Activated CD4-positive, alpha-beta T cell treated with anti-CD3 and anti-CD28 coated beads, Interleukin-2, amount 10 ng/mL, durations not matched to agents 7 days and 5 days (primary cell): ENCODE measurements around the gene TBK1. TPM values are rescaled to one million over a fixed set of nuclear protein-coding genes. Genes with fewer than 3 reads are reported as not detected.
A peak's percentile ranks its signal among the peaks of the same experiment; 100 is the strongest.

Experiments
- CTCF ChIA-PET: fragments of 350-600 bp; sonication (Branson Sonifier 250); formaldehyde crosslinking; loops from one replicate; lab custom pipeline; 2021; ENCODE audit warnings: antibody characterized with exemption; lab: Charles Lee
- POLR2A ChIA-PET: fragments of 350-600 bp; sonication (Branson Sonifier 250); formaldehyde crosslinking; loops from one replicate; lab custom pipeline; 2021; ENCODE audit warnings: antibody characterized with exemption; lab: Charles Lee
- DNase-seq: peaks from one replicate; pipeline ENCODE4 v3.0.0-alpha.2; 2020
- H3K27ac Mint-ChIP-seq: one replicate; pipeline ENCODE4 v1.8.0; 2021; ENCODE audit warnings: mild to moderate bottlenecking, moderate library complexity, mixed read lengths
- H3K27me3 Mint-ChIP-seq: one replicate; pipeline ENCODE4 v1.8.0; 2021; ENCODE audit warnings: mixed read lengths
- H3K36me3 Mint-ChIP-seq: one replicate; pipeline ENCODE4 v1.8.0; 2021; ENCODE audit warnings: low read depth, mixed read lengths
- H3K4me1 Mint-ChIP-seq: one replicate; pipeline ENCODE4 v1.8.0; 2021; ENCODE audit warnings: mixed read lengths
- H3K4me3 Mint-ChIP-seq: one replicate; pipeline ENCODE4 v1.8.0; 2021; ENCODE audit warnings: mild to moderate bottlenecking, moderate library complexity, mixed read lengths
- H3K9me3 Mint-ChIP-seq: one replicate; pipeline ENCODE4 v1.8.0; 2021; ENCODE audit warnings: mixed read lengths
- total RNA-seq, 2 experiments: library from RNA; stranded (reverse); gene quantifications; one replicate each; pipeline ENCODE4 v1.2.3, GENCODE V29; 2021

Gene TBK1
- total RNA-seq, 2 experiments from 2014 or later: 22.7 to 24.1 TPM

DNA sequence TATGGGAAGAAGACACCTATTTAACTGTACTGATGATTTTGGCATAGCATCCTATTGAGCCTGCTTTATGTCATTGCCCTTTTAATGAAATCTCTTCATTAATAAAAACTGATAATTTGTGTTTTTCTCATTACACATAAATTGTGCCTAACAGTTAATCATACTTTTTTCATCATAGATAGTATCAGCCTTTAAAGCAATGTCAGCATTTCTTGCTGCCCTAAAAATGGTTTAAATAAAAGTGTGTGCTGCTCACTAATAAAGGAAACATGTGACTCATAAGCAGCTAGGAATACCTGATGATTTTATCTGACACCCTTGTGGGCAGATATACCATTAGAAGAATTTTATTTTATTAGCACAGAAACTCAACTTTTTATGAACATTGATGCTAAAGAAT, 26.7 kb downstream of the TBK1 start:
- H3K4me1 Mint-ChIP-seq: no peaks in the 10 kb centered on the region
- H3K27me3 Mint-ChIP-seq: no peaks in the 10 kb centered on the region
- ChIA-PET POLR2A (no interaction called here), CTCF (no interaction called here)
- H3K9me3 Mint-ChIP-seq: peaks cover 15% of the 10 kb centered on the region
- H3K27ac Mint-ChIP-seq: no peak overlapping the region
- H3K36me3 Mint-ChIP-seq: peaks cover 50% of the 10 kb centered on the region
- DNase-seq: no peak
- no peak overlapping the region for H3K4me3 Mint-ChIP-seq

GRCh38 chr12:64480148-64480547, 28.2 kb downstream of the TBK1 start:
- DNase-seq: no peak
- CTCF ChIA-PET: no interaction called here
- Mint-ChIP-seq H3K4me1 (no peaks in the 10 kb centered on the region), H3K4me3 (no peak overlapping the region), H3K36me3 (peaks cover 43% of the 10 kb centered on the region), H3K9me3 (peaks cover 15% of the 10 kb centered on the region), H3K27ac (no peak overlapping the region), H3K27me3 (no peaks in the 10 kb centered on the region)
- POLR2A ChIA-PET: no interaction called here

DNA sequence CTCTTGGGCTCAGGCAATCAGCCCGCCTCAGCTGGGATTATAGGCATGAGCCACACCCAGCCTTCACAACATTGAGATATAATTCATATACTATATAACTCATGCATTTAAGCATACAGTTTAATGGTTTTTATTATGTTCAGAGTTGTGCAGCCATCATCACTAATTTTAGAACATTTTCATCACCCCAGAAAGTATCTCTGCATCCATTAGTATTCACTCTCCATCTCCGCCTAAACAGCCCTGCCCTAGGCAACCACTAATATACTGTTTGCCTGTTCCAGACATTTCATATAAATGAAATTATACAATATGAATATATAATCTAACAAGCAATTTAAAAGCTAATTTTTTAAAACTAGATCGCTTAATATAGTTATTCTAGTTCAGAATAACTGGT, 34.7 kb downstream of the TBK1 start:
- DNase-seq: no peak
- no peak overlapping the region for H3K4me3 Mint-ChIP-seq
- no peaks in the 10 kb centered on the region for H3K27me3 Mint-ChIP-seq
- H3K36me3 Mint-ChIP-seq: peaks cover 35% of the 10 kb centered on the region
- CTCF ChIA-PET: no interaction called here
- POLR2A ChIA-PET: no interaction called here
- peaks cover 8% of the 10 kb centered on the region for H3K4me1 Mint-ChIP-seq
- no peak overlapping the region for H3K27ac Mint-ChIP-seq
- no peaks in the 10 kb centered on the region for H3K9me3 Mint-ChIP-seq

DNA sequence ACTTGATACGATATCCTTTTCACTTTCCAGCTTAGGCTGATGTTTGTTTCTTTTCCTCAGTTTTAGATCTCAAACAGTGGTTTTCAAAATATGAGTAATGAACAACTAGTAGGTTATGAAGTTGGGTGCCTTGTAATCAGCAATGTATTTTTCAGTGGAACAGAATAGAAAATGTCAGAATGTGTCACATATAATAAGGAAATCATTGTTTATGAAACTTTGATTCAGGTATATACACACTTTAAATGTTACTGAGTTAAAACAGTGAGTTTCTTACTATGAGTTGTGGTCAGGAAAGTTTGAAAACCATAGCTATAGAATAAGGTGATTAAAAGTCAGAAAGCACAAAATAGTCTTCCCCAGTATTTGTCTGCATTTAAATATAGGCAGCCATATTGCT, 39.8 kb downstream of the TBK1 start:
- peak overlapping the region; percentile 60 for H3K27ac Mint-ChIP-seq
- POLR2A ChIA-PET: no interaction called here
- no peak overlapping the region for H3K4me3 Mint-ChIP-seq

DNA sequence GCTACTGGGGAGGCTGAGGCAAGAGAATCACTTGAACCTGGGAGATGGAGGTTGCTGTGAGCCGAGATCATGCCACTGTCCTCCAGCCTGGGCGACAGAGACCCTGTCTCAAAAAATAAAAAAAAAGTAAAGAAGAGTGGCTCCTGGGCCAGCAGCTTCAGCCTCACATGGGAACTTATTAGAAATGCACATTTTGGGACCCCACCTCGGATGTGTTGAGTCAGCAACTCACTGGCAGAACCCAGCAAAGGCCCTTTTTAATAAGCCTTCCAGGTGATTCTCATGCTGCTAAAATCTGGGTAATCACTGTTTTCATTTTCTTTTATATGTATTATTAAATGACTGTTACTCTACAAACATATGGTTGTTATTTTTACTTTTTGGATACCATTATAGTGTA, 41.6 kb downstream of the TBK1 start:
- peaks cover 43% of the 10 kb centered on the region for H3K36me3 Mint-ChIP-seq
- ChIA-PET POLR2A (no interaction called here), CTCF (interaction anchor here (0.6 kb wide), 1 partner anchor 151 kb away, joined by 3 read pairs; no protein-coding TSS in a partner anchor)
- H3K9me3 Mint-ChIP-seq: no peaks in the 10 kb centered on the region
- DNase-seq: no peak
- no peak overlapping the region for H3K27ac Mint-ChIP-seq
- no peak overlapping the region for H3K4me3 Mint-ChIP-seq
- H3K27me3 Mint-ChIP-seq: no peaks in the 10 kb centered on the region
- peaks cover 18% of the 10 kb centered on the region for H3K4me1 Mint-ChIP-seq

More for the DNA sequence above, 39.8 kb downstream of the TBK1 start:
- Mint-ChIP-seq H3K4me1 (peaks cover 19% of the 10 kb centered on the region), H3K27me3 (no peaks in the 10 kb centered on the region), H3K9me3 (no peaks in the 10 kb centered on the region), H3K36me3 (peaks cover 38% of the 10 kb centered on the region)
- CTCF ChIA-PET: interaction anchor here (0.8 to 1.0 kb wide), 2 partner anchors 15 to 16 kb away, joined by 3 to 4 read pairs; no protein-coding TSS in a partner anchor
- DNase-seq: no peak

- Mint-ChIP-seq H3K4me1 (peaks cover 13% of the 10 kb centered on the region), H3K36me3 (peaks cover 45% of the 10 kb centered on the region), H3K27me3 (no peaks in the 10 kb centered on the region), H3K27ac (peak overlapping the region; percentile 19), H3K4me3 (no peak overlapping the region), H3K9me3 (no peaks in the 10 kb centered on the region)
- DNase-seq: no peak
- ChIA-PET CTCF (interaction anchor here (0.6 kb wide), 1 partner anchor 631 kb away, joined by 3 read pairs; no protein-coding TSS in a partner anchor), POLR2A (no interaction called here)
These were observed 43.2 kb downstream of the TBK1 start for GRCh38 chr12:64494998-64495729.

DNA sequence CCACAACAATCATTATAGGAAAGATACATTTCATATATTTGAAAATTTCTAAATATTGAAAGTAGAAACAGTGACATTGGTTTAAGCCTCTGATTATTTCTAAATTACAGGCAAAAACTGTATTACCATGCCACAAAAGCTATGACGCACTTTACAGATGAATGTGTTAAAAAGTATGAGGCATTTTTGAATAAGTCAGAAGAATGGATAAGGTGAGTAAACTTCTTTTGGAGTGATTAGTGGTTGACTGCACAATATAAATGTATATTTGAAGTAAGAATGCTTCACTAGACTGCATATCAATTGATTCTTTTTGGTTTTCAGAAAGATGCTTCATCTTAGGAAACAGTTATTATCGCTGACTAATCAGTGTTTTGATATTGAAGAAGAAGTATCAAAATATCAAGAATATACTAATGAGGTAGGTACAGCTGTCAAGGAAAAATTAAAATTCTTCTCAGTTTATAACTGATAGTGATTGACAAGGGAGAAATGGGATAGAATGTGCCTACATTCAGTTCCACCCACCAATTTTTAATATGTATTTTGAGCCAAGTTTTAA, 45.0 kb downstream of the TBK1 start:
- DNase-seq: no peak
- Mint-ChIP-seq H3K27ac (no peak overlapping the region), H3K9me3 (no peaks in the 10 kb centered on the region), H3K27me3 (no peaks in the 10 kb centered on the region), H3K4me3 (no peak overlapping the region), H3K4me1 (peaks cover 8% of the 10 kb centered on the region), H3K36me3 (peaks cover 43% of the 10 kb centered on the region)
- ChIA-PET POLR2A (no interaction called here), CTCF (no interaction called here)

- ChIA-PET CTCF (interaction anchor here (0.6 kb wide), 1 partner anchor 283 kb away, joined by 3 read pairs; no protein-coding TSS in a partner anchor), POLR2A (no interaction called here)
- peaks cover 43% of the 10 kb centered on the region for H3K36me3 Mint-ChIP-seq
- no peak for DNase-seq
- peaks cover 8% of the 10 kb centered on the region for H3K4me1 Mint-ChIP-seq
- no peak overlapping the region for H3K4me3 Mint-ChIP-seq
- no peaks in the 10 kb centered on the region for H3K27me3 Mint-ChIP-seq
- no peak overlapping the region for H3K27ac Mint-ChIP-seq
- H3K9me3 Mint-ChIP-seq: no peaks in the 10 kb centered on the region
These were observed 45.6 kb downstream of the TBK1 start for GRCh38 chr12:64497484-64497883.

DNA sequence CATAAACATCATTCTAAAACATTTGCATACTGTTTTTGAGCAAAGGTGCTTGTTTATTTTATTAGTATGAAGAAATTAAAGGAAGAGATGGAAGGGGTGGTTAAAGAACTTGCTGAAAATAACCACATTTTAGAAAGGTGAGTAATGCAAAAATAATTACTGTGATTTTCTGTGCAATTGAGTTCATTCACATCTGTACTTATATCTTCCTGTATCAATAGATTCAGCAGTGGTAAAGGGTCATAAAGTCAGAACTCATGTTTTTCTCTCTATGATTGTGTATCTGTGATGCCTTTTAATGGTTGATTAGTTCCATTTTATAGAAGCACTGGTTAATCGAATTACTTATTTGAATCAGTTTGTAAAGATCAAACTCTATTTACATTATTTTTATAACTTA, 46.0 kb downstream of the TBK1 start:
- Mint-ChIP-seq H3K4me3 (no peak overlapping the region), H3K27ac (no peak overlapping the region), H3K9me3 (no peaks in the 10 kb centered on the region), H3K36me3 (peaks cover 45% of the 10 kb centered on the region), H3K27me3 (no peaks in the 10 kb centered on the region), H3K4me1 (peaks cover 8% of the 10 kb centered on the region)
- POLR2A ChIA-PET: no interaction called here
- no peak for DNase-seq
- CTCF ChIA-PET: interaction anchor here (0.6 kb wide), 1 partner anchor 284 kb away, joined by 3 read pairs; no protein-coding TSS in a partner anchor

GRCh38 chr12:64500394-64500793, 48.5 kb downstream of the TBK1 start:
- Mint-ChIP-seq H3K4me3 (no peak overlapping the region), H3K27ac (no peak overlapping the region), H3K4me1 (peaks cover under 1% of the 10 kb centered on the region), H3K27me3 (no peaks in the 10 kb centered on the region), H3K36me3 (peaks cover 36% of the 10 kb centered on the region), H3K9me3 (no peaks in the 10 kb centered on the region)
- POLR2A ChIA-PET: no interaction called here
- CTCF ChIA-PET: no interaction called here
- no peak for DNase-seq

GRCh38 chr12:64501486-64501885, 49.6 kb downstream of the TBK1 start:
- Mint-ChIP-seq H3K27ac (no peak overlapping the region), H3K9me3 (no peaks in the 10 kb centered on the region), H3K36me3 (peaks cover 32% of the 10 kb centered on the region), H3K27me3 (no peaks in the 10 kb centered on the region), H3K4me1 (no peaks in the 10 kb centered on the region), H3K4me3 (no peak overlapping the region)
- ChIA-PET POLR2A (no interaction called here), CTCF (interaction anchor here (0.6 kb wide), 1 partner anchor 81 kb away, joined by 4 read pairs; no protein-coding TSS in a partner anchor)
- no peak for DNase-seq

DNA sequence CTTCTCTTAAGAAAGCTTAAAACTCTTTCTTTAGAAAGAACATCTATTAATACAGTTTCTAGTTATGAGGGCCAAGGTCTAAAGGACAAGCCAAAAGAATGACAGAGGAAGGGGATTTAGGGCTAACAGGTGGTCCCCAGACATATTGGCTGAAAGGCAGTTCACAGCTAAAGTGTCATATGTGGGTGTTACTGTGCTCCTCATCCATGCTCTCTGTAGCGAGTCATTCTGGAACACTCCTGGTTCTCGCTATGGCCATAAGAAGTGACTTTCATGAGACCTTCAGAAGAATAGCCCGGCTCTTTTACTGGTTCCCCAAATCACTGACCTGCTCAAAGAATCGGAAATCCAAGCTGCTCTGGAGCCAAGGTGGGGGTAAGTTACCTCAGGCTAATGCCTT, 55.0 kb downstream of the TBK1 start:
- Mint-ChIP-seq H3K4me3 (no peak overlapping the region), H3K9me3 (no peaks in the 10 kb centered on the region), H3K27me3 (no peaks in the 10 kb centered on the region), H3K36me3 (peaks cover 4% of the 10 kb centered on the region), H3K27ac (no peak overlapping the region), H3K4me1 (no peaks in the 10 kb centered on the region)
- ChIA-PET POLR2A (no interaction called here), CTCF (interaction anchor here (0.9 to 1.1 kb wide), 2 partner anchors 16 to 17 kb away, joined by 3 to 4 read pairs; no protein-coding TSS in a partner anchor)
- DNase-seq: no peak

- Mint-ChIP-seq H3K27me3 (peaks cover 9% of the 10 kb centered on the region), H3K36me3 (no peaks in the 10 kb centered on the region), H3K4me3 (no peak overlapping the region), H3K4me1 (no peaks in the 10 kb centered on the region), H3K27ac (no peak overlapping the region), H3K9me3 (no peaks in the 10 kb centered on the region)
- ChIA-PET POLR2A (no interaction called here), CTCF (interaction anchor here (1.2 to 1.4 kb wide), 2 partner anchors 11 to 37 kb away, joined by 3 read pairs; no protein-coding TSS in a partner anchor)
- DNase-seq: no peak
These were observed 58.7 kb downstream of the TBK1 start for GRCh38 chr12:64510667-64511066.
